Endothelial cell (in vitro differentiated cells): ENCODE data around the gene COL15A1. TPM values are rescaled to one million over a fixed set of nuclear protein-coding genes. Genes with fewer than 3 reads are reported as not detected.

Source experiments
- DNase-seq: peaks from one replicate; pipeline ENCODE4 v3.0.0; 2021; ENCODE audit warnings: low spot score
- H3K27ac Mint-ChIP-seq: one replicate; pipeline ENCODE4 v1.8.0; 2021; ENCODE audit warnings: mixed read lengths, inconsistent platforms; ENCODE audit not compliant: unreplicated experiment
- H3K27me3 Mint-ChIP-seq: one replicate; pipeline ENCODE4 v1.8.0; 2021; ENCODE audit warnings: mild to moderate bottlenecking, moderate library complexity, mixed read lengths, inconsistent platforms; ENCODE audit not compliant: unreplicated experiment
- H3K36me3 Mint-ChIP-seq: one replicate; pipeline ENCODE4 v1.8.0; 2021; ENCODE audit warnings: mild to moderate bottlenecking, low read depth, mixed read lengths, inconsistent platforms; ENCODE audit not compliant: unreplicated experiment
- H3K4me1 Mint-ChIP-seq: one replicate; pipeline ENCODE4 v1.8.0; 2021; ENCODE audit warnings: mild to moderate bottlenecking, mixed read lengths, inconsistent platforms; ENCODE audit not compliant: unreplicated experiment
- H3K4me3 Mint-ChIP-seq: one replicate; pipeline ENCODE4 v1.8.0; 2021; ENCODE audit warnings: mild to moderate bottlenecking, mixed read lengths, inconsistent platforms; ENCODE audit not compliant: unreplicated experiment
- H3K9me3 Mint-ChIP-seq: one replicate; pipeline ENCODE4 v1.8.0; 2021; ENCODE audit warnings: mixed read lengths, inconsistent platforms; ENCODE audit not compliant: unreplicated experiment
- total RNA-seq: library from RNA; stranded (reverse); fragmentation: NEBNext Ultra II Directional; extraction: Animal tissue kit (Norgen Biotek cat#: 25700); gene quantifications from one replicate; pipeline ENCODE4 v1.2.1, GENCODE V29; 2021; ENCODE audit not compliant: unreplicated experiment
- TF ChIP-seq, protein P1 (sequence below): fragments of 200-600 bp; sonication (generic); IDR thresholded peaks from one replicate; pipeline ENCODE4 v1.5.0; 2021; ENCODE audit warnings: antibody characterized with exemption; ENCODE audit not compliant: unreplicated experiment

The COL15A1 gene
- total RNA-seq, 1 donor from 2014 or later, result 24.0 TPM

DNA sequence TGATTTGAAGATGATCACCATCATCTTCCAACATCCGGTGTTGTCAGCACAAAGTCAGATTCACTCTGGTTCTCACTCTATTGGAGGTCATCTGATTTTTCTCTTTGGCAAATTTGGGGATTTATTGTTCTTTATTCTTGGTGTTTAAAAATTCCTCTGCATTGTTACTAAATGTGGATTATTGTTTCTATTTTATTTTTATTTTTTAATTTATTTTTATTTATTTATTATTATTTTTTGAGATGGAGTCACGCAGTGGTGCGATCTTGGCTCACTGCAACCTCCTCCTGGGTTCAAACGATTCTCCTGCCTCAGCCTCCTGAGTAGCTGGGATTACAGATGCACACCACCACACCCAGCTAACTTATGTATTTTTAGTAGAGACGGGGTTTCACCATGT, 88.3 kb downstream of the COL15A1 start:
- H3K4me1 Mint-ChIP-seq, result no peaks in the 10 kb centered on the region
- TF ChIP-seq, protein P1, sequence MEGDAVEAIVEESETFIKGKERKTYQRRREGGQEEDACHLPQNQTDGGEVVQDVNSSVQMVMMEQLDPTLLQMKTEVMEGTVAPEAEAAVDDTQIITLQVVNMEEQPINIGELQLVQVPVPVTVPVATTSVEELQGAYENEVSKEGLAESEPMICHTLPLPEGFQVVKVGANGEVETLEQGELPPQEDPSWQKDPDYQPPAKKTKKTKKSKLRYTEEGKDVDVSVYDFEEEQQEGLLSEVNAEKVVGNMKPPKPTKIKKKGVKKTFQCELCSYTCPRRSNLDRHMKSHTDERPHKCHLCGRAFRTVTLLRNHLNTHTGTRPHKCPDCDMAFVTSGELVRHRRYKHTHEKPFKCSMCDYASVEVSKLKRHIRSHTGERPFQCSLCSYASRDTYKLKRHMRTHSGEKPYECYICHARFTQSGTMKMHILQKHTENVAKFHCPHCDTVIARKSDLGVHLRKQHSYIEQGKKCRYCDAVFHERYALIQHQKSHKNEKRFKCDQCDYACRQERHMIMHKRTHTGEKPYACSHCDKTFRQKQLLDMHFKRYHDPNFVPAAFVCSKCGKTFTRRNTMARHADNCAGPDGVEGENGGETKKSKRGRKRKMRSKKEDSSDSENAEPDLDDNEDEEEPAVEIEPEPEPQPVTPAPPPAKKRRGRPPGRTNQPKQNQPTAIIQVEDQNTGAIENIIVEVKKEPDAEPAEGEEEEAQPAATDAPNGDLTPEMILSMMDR, result no peak
- no peak overlapping the region for H3K4me3 Mint-ChIP-seq

DNA sequence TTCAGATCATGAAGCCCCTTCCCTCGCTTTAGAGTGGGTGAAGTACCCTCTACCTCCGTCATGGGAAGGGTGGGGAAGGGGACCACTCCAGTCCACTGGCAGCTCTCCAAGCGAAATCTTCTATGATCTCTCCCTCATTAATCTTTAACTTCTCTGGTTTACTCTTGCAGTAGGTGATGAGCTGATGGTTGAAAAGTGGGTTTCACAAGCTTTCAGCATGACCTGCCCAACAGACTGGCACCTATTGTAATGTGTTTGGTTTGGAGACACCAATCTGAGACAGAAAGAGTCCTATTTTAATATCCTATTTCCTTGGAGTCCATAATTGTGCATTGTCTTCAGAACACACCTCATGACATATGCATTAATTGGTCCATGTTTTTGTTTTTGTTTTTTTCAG, 90.4 kb downstream of the COL15A1 start:
- DNase-seq, result no peak
- no peak overlapping the region for H3K4me3 Mint-ChIP-seq
- H3K27ac Mint-ChIP-seq, result no peak overlapping the region
- H3K27me3 Mint-ChIP-seq, result peaks cover 3% of the 10 kb centered on the region
- TF ChIP-seq, protein P1, result no peak
- no peaks in the 10 kb centered on the region for H3K4me1 Mint-ChIP-seq
- no peaks in the 10 kb centered on the region for H3K9me3 Mint-ChIP-seq
- peaks cover 7% of the 10 kb centered on the region for H3K36me3 Mint-ChIP-seq

More for the DNA sequence above, 88.3 kb downstream of the COL15A1 start:
- no peak for DNase-seq
- Mint-ChIP-seq H3K27me3 (no peaks in the 10 kb centered on the region), H3K36me3 (peaks cover 10% of the 10 kb centered on the region), H3K27ac (no peak overlapping the region), H3K9me3 (no peaks in the 10 kb centered on the region)

DNA sequence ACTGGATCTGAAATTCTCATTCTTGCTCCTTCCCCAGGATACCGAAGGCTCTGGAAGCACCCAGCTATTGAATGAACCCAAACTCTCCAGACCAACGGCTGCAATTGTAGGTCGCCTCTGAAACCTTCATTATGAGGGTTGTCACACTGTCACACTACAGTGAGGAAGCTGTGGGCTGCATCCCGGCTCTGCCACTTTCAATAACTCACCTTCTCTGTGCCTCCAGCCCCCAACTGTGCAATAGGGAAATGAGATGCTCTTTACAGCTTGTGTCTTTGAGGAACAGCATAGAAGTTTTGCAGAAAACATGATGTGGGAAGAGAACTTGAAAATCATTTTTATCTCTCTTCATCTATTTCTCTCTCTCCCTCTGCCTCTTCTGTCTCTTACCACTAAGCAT, 91.6 kb downstream of the COL15A1 start:
- H3K4me1 Mint-ChIP-seq, result no peaks in the 10 kb centered on the region
- peaks cover 3% of the 10 kb centered on the region for H3K27me3 Mint-ChIP-seq
- H3K36me3 Mint-ChIP-seq, result peaks cover 5% of the 10 kb centered on the region
- H3K27ac Mint-ChIP-seq, result no peak overlapping the region
- no peak overlapping the region for H3K4me3 Mint-ChIP-seq
- TF ChIP-seq, protein P1, result no peak
- no peak for DNase-seq
- H3K9me3 Mint-ChIP-seq, result no peaks in the 10 kb centered on the region

DNA sequence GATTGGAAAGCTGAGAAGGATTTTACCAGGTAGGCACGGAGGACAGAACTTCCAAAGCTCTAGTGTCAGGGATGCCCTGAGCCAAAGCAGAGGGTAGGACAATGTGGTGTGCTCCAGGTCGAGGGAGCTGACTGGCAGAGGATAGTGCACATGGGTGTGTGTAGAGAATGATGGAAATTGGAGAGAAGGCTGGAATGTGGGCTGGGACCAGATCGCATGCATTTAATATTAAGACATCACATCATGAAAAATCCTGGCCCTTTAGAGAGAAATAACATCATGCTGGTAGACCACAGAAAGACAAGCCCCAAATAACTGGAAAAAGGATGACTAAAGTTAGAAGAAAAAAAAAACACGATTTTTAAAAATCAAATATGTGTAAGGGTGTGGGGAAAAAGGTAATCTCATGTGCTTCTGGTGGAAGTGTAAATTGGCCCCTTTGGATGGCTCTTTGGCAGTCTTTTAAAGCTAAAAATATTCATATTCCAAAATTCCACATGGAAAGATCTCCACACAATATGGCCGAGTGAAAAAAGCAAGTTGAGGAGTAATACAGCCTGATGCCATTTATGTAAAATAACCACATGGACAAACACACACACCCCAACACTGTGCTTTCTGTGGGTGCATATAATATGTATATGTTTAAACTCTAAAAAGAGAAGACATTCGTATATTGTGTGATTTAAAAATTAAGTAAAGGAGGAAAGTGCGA, 94.2 kb downstream of the COL15A1 start:
- Mint-ChIP-seq H3K9me3 (no peaks in the 10 kb centered on the region), H3K27me3 (peaks cover 3% of the 10 kb centered on the region), H3K4me1 (no peaks in the 10 kb centered on the region), H3K36me3 (peaks cover 3% of the 10 kb centered on the region), H3K27ac (no peak overlapping the region), H3K4me3 (no peak overlapping the region)
- no peak for DNase-seq
- TF ChIP-seq, protein P1, result no peak

DNA sequence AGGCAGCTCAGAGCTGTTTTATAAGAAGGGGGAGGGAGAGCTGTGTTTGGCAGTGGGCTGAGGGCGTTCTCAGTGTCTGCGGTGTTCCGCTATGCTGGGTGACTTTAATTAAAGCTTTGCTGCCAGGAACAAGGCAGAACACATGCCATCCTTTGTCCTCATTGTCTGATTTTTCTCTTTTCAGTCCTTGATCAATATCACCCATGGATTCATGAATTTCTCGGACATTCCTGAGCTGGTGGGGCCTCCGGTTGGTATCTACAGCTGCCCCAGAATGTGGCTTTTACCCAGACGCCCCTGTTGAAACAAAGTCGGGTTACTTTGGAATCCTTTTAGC, 94.7 kb downstream of the COL15A1 start:
- no peak for DNase-seq
- Mint-ChIP-seq H3K36me3 (peaks cover 7% of the 10 kb centered on the region), H3K4me1 (no peaks in the 10 kb centered on the region), H3K27ac (no peak overlapping the region), H3K4me3 (no peak overlapping the region), H3K27me3 (peaks cover 3% of the 10 kb centered on the region), H3K9me3 (no peaks in the 10 kb centered on the region)
- TF ChIP-seq, protein P1, result no peak
